HG03097 (cell line): ENCODE results near the gene MTHFD2.

Experiments
- ATAC-seq: cut with Tn5 transposase; IDR thresholded peaks from one replicate; pipeline ENCODE4 v1.9.1; 2021; ENCODE audit not compliant: unreplicated experiment, low FRiP score

Gene MTHFD2

GRCh38 chr2:74260495-74260894 is 62.1 kb downstream of the MTHFD2 start:
- ATAC-seq: no peak

DNA sequence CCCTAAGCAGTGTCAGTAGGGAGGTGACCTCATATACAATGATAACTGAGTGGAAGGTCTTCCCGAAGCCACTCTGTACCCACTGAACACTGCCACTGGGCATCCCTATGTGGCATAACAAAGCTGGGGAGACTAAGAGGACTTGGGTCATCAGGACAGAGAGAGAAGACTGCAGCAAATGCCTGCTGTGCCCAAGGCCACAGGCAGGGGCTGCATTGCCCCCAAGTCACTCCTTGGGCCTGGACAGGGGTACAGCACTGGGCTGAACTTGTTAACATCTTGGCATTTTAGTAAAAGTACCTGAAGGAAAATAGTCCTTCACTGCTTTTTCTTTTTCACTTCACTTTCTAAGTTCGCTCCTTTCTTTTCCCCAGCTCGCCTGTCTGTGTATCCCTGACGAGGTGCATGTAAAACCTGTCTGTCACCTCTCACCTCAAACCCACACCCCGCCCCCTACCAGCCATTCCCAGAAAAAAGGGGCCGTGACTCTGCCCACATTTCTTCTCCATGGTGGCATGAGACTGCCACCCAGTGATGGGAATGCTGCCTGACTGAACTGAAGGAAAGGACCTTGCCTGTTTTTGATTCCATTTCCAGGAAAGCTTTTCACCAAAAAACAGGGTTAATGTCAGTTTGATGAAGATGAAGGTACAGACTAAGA is 62.9 kb downstream of the MTHFD2 start:
- no peak for ATAC-seq

DNA sequence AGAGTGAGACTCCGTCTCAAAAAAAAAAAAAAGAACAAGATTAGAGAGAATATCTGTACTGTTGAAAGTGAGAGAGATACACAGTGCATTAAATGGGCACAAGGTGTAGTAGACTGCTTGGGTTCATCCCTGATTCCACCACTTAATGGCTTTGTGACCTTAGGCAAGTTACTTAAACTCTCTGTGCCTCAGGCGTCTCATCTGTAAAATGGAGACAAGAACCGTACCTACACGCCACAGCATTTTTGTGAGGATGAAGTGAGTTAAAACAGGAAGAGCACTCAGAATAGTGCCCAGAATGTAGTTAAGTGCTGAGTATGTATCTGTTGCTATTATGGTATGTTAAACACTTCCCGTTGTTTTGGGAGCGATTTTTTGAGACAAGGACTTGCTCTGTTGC is 64.3 kb downstream of the MTHFD2 start:
- ATAC-seq: no peak

DNA sequence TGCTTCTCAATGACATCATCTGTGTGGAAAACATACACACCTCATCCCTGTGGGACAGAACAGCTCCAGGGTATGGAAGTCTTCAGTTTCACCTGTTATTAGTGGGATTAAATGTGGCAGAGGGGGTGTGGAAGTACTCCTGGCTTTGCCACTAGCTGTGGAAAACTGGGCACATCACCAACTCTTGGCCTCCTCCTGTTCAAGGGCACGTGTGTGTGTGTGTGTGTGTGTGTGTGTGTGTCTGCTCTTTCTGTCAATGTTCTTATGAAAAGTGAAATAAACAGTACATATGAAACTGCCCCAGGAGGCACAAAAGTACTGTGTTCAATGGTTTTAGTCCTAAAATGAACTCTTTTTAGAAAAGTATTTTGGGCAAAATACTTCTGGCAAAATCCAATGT is 65.9 kb downstream of the MTHFD2 start:
- no peak for ATAC-seq

- no peak for ATAC-seq
Measured at GRCh38 chr2:74267068-74267467, 68.7 kb downstream of the MTHFD2 start.
